Activated naive CD4-positive, alpha-beta T cell treated with anti-CD3 and anti-CD28 coated beads, Interleukin-2, amount 50 U/mL, for 16 hours (primary cell): Measurements from ENCODE around the gene QRICH2.

Experiments
- DNase-seq: peaks from one replicate; pipeline ENCODE4 v3.0.0-alpha.2; 2020

Gene QRICH2

DNA sequence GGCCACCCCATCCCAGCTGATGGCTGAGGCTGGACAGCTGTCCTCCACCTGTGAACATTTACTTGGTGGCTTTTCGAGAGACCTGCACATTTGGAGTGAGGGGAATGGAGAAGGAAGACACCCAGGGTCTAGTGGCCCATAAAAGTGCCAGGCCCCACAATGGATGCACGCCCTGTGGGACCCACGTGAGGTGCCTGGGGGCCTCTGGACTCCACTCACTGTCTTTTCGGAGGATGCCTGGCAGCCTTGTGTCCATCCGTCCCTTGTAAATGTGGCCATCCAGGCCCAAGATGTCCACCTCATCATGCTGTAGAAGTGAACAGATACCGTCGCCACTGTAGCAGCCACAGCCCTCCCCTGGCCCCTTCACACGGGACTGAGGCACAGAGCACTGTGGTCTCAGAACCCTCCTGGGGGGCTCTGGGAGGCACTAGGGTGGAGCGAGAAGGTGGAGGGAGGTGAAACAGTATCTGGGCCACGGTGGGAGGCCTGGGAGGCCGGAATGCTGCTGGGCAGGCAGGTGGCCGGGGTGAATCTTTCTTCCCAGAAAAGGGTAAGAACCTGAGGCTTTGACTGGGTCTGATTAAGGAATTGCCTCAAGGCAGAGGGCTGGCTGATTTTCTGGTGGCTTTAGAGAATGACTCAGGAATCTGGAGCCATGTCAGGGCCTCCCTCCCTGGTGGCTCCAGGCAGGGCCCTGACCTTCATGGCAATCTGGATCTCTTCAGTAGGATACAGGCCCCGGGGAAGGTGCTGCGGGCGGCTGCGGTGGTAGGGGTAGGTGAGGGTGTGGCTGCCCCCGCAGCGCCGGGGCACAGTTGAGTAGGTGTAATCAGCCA, 31.4 kb downstream of the QRICH2 start:
- DNase-seq, result no peak

DNA sequence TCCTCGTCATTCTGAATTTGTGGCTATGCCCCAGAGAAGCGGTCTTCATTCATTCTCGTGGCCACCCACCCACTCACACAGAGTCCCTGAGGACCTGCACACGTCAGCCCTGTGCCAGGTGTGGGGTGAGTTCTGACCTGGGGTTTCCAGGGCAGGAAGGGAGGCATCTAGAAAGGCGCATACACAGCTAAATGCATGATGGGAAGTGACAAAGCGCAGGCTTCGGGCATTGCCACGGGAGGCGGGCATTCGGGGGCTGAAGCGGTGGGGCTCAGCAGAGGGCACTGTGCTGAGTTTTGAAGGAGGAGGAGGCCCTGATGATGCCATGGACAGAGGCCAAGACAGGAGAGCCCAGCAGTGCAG, 32.0 kb downstream of the QRICH2 start:
- DNase-seq, result peak; percentile 11

GRCh38 chr17:76275382-76276068, 32.6 kb downstream of the QRICH2 start:
- DNase-seq, result no peak

- peak; percentile 12 for DNase-seq
Observed at GRCh38 chr17:76274112-76274956, 33.7 kb downstream of the QRICH2 start.

GRCh38 chr17:76273445-76274111, 34.5 kb downstream of the QRICH2 start:
- DNase-seq, result peak; percentile 19

- peak; percentile 60 for DNase-seq
Observed at GRCh38 chr17:76272541-76273444, 35.3 kb downstream of the QRICH2 start.

DNA sequence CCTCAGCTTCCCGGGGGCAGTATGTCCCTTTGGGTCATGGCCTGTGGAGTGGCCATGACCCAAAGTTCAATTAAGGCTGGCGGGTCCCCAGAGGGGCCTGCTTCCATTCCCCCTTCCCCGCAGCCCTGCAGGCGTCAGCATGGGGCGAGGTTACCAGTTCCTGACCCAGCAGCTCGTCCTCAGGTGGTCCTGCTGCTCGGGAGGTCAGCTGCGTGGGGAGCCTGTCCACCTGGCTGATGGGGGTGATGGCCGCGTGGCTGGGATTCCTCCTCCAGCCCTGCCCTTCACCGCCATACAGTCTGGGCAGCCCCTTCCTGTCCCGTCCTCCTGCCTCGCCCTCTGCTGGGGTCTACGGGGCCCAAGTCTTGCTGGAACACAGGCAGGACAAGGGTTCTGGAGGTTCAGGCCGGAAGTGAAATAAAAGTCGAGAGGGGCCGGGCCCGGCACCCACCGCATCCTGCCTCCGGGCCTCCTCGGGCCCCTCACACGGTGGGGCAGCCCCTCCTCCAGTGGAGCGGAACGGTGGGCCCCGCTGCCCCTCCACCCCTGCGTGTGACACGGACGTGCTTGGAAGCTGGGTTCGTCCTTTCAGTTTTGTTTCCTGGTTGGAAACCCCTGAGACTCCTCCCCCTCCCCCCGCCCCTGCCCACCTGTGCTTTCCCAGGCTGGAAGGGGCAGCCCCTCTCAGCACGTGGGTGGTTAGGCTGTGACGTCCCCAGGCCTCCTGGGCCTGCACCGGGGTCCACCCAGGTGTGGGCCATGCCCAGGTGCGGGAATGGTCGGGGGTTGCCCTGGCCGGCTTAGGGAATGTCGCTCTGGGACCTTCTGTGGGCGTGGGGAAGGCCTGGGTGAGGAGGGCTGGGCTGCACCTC, 36.2 kb downstream of the QRICH2 start:
- peak; percentile 85 for DNase-seq

GRCh38 chr17:76270770-76271668, 37.1 kb downstream of the QRICH2 start:
- DNase-seq, result peak; percentile 31

GRCh38 chr17:76270127-76270592, 37.9 kb downstream of the QRICH2 start:
- DNase-seq, result peak; percentile 19

DNA sequence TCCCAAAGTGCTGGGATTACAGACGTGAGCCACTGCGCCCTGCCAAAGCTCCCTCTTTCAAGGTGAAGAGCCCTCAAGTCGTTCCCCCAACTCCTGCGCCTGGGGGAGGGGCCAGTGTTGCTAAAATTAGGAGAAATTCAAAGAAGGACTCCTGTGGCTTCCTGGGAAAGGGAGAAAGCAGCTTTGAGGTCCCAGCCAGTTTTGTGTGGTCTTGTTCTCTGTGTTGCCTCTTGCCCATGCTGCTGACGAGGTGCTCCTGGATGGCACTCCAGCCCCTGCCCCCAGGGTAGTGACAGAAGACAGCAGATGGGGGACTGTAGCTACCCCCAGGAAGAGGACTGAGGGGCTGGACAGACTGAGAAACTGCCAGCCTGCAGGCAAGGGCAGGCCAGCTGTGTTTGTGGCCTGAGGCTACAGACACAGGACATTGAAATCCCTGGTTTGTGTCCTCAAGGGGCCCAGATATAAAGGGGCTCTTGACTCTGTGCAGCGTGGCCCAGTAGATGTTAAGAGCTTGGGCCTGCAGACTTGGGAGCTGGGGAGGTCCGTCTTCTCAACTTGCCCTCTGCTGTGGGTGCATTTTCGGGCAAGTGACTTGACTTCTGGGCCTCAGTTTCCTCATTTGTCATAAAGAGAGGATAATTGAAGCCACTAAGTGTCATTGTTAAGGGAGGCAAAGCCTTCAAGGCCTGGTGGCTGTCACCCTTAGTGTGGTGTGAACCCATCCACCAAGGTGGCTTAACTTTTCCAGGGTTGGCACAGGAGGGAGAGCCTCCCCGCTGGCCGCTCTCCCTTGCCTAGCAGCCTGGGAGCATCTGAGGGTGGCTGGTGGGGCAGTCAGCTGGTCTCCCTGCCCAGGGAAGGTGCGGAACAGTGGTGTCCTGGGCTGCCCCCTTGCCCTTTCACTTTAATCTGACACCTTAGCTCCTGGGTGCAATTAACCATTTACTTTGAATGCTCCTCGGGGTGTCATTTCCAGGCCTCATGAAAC, 38.8 kb downstream of the QRICH2 start:
- no peak for DNase-seq

GRCh38 chr17:76268015-76268749, 39.9 kb downstream of the QRICH2 start:
- DNase-seq, result peak; percentile 77

- DNase-seq, result peak; percentile 43
Observed at GRCh38 chr17:76267581-76268001, 40.5 kb downstream of the QRICH2 start.

DNA sequence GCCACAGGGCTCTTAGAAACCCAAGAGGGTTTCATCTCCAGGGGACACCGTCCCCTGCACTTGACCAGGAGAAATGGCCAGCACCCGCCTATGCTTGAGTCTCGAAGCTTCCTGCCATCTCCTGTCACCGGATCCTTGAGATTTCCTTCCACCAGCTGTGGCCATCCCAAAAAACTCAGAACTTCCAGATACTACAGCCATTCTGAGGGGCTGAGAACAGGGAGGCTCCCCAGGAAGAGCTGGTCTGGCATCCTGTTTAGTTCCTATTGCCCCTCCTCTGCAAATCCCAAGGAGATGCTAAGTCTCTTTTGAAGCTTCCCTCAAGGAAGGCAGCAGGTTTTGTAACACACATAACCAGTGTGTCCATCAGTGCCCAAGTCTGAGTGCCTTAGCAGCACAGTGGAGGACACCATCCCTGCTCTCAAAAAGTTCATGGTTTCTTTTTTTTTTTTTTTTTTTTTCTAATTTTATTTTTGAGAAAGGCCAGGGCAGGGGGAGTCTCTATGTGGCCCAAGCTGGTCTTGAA, 41.0 kb downstream of the QRICH2 start:
- no peak for DNase-seq

GRCh38 chr17:76266244-76266938, 41.7 kb downstream of the QRICH2 start:
- DNase-seq, result peak; percentile 29

DNA sequence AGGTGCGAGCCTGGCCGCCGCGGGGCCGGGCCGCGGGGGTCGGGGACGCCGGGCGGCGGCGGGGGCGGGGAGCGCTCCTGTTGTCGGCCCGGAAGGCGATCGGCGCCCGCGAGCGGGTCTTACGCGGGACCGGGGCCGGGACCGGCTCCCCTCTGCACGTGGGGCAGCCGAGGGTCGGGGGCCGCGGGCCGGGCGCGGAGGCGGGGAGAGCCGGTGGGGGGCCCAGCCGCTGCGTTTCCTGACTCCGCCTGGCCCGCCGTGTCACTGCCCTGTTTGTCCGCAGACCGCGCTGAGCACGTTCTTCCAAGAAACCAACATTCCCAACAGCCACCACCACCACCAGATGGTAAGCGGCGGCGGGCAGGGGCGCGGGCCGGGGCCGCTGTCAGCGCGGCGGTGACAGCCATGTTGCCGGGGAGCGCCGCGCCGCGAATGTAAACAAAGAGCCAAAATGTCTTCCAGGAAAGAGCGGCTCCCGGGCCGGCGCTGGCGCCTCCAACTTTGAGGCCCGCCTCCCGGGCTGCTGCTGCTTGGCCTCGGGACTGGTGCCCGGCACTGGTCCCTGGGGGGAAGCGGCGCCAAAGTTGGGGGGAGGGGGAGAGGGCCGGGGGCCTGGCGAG, 42.3 kb downstream of the QRICH2 start:
- peak; percentile 64 for DNase-seq
